ENCODE measurements around the gene SLC36A1.
"Not testable (repeated sequence)": the region's sequence is repeated elsewhere in the genome, so short reads cannot be mapped to it uniquely, and the experiment has no call there.

Gene SLC36A1

DNA sequence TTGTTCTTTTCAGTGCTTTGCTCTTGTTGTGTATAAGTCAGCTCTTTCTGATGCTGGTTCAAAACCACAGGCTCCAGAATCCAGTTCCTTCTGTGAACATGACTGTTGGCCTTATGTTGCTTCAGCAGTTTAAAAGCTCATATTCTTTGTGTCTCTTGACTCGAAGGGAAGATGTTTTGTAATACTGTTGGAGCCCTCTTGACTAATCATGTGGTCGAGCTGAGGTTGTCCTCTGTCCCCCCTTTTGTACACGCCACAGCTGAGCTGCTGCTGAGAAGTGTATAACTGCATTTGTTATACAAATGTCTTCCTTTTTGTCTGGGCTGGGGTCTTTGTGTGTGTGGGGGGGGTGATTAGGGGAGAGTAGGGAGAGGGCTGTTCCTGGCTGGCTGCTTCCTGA is 35.8 kb downstream of the SLC36A1 start:
- DNase-seq (ENCODE audit: extremely low read depth in 1 of 2, low read depth in 1 of 2): no peak

GRCh38 chr5:151483647-151484046 is 36.2 kb downstream of the SLC36A1 start:
- DNase-seq (ENCODE audit: extremely low read depth in 1 of 2, low read depth in 1 of 2): no peak

GRCh38 chr5:151487544-151487943 is 40.1 kb downstream of the SLC36A1 start:
- DNase-seq (ENCODE audit: extremely low read depth in 1 of 2, low read depth in 1 of 2): no peak

- no peak for DNase-seq (ENCODE audit: extremely low read depth in 1 of 2, low read depth in 1 of 2)
Observed at GRCh38 chr5:151490627-151491026, 43.2 kb downstream of the SLC36A1 start.

DNA sequence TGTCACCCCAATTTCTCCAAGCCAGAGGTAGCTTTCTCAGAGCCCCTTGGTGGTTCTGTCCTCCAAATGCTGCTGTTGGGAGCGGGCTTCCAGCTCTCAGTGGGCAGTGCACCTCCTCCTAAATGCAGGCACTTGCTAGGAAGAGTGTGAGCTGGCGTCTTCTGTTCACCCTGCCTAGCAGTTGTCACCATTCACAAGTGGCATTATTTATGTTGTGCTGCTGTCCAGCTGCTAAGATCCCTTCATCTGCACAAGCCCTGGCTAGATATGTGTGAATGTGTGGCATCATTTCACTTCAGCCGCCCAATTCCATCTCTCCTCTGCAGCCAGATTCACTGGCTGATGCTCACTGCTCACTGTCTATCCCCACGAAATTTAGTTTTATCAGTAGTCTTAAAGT is 43.7 kb downstream of the SLC36A1 start:
- DNase-seq (ENCODE audit: extremely low read depth in 1 of 2, low read depth in 1 of 2): no peak

- DNase-seq (ENCODE audit: extremely low read depth in 1 of 2, low read depth in 1 of 2): no peak
Observed at GRCh38 chr5:151492729-151493128, 45.3 kb downstream of the SLC36A1 start.

DNA sequence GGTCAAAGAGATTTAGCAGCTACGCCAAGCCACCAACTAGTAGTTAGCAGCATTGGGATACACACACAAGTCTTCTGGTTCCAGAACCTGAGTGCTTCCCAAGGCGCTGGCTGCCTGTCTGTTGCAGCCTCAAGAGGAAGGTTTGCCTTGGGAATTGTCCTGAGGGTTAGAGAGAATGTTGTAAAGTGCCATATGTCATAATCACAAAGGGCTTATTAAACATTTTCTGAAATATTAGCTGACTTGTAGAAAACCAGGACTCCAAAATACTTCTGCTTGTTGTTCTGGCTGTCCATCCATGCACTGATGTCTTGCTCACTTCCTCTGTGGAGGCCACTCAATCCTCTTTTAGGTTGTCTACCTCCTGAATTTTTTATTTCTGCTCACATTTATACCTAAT is 46.3 kb downstream of the SLC36A1 start:
- no peak for DNase-seq (ENCODE audit: extremely low read depth in 1 of 2, low read depth in 1 of 2)

DNA sequence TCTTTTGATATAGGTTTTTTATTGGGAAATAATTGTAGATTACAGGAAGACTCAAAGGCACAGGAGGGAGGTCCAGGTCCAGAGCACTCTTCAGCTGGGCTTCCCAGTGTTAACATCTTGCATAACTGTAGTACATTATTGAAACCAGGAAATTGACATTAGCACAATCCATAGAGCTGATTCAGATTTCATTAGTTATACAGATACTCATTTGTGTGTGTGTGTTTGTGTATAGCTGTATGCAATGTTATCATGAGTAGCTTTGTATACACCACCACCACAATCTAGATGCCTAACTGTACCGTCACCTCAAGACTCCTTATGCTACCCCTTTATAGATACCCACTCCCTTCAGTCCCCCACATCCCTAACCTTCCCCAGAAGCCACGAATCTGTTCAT is 47.9 kb downstream of the SLC36A1 start:
- no peak for DNase-seq (ENCODE audit: extremely low read depth in 1 of 2, low read depth in 1 of 2)

DNA sequence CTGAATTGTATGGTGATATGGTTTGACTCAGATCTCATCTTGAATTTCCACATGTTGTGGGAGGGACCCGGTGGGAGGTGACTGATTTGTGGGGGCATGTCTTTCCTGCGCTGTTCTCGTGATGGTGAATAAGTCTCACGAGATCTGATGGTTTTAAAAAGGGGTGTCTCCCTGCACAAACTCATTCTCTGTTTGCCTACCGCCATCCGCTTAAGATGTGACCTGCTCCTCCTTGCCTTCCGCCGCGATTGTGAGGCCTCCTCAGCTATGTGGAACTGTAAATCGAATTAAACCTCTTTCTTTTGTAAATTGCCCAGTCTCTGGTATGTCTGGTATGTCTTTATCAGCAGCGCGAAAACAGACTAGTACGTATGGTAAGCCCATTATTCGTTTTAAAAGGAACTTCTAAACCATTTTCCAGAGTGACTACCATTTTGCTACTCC is 48.7 kb downstream of the SLC36A1 start:
- DNase-seq (ENCODE audit: extremely low read depth in 1 of 2, low read depth in 1 of 2): no peak

DNA sequence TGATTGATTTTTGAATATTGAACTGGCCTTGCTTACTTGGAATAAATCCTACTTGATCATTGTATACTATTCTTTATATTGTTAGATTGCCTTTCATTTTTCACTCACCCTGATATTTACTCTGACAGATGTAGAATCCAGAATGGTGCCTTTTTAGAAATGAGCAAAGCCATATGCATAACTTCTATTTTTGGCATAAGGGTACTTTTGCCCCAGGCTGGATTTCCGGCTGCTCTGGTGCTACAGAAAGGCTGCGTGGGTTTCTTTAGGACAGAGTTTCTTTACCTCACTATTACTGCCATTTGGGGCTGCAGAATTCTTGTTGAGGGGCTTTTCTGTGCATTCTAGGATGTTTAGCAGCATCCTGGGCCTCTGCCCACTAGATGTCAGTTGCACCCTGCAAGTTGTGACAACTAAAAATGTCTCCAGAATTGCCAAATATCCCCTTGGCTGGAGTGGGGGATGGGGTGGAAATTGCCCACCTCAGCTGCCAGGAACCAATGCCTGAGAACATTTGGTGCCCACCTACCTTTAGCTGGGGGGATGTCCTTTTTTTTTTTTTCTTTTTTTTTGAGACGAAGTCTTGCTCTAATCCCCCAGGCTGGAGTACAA is 50.1 kb downstream of the SLC36A1 start:
- DNase-seq (ENCODE audit: extremely low read depth in 1 of 2, low read depth in 1 of 2): no peak

- DNase-seq (ENCODE audit: extremely low read depth in 1 of 2, low read depth in 1 of 2): no peak
Observed at GRCh38 chr5:151498395-151499155, 51.2 kb downstream of the SLC36A1 start.

- no peak for DNase-seq (ENCODE audit: extremely low read depth in 1 of 2, low read depth in 1 of 2)
Observed at GRCh38 chr5:151499501-151500035, 52.2 kb downstream of the SLC36A1 start.

GRCh38 chr5:151504006-151504405 is 56.6 kb downstream of the SLC36A1 start:
- DNase-seq (ENCODE audit: extremely low read depth in 1 of 2, low read depth in 1 of 2): no peak

GRCh38 chr5:151508308-151508707 is 60.9 kb downstream of the SLC36A1 start:
- DNase-seq (ENCODE audit: extremely low read depth in 1 of 2, low read depth in 1 of 2): not testable (repeated sequence)

DNA sequence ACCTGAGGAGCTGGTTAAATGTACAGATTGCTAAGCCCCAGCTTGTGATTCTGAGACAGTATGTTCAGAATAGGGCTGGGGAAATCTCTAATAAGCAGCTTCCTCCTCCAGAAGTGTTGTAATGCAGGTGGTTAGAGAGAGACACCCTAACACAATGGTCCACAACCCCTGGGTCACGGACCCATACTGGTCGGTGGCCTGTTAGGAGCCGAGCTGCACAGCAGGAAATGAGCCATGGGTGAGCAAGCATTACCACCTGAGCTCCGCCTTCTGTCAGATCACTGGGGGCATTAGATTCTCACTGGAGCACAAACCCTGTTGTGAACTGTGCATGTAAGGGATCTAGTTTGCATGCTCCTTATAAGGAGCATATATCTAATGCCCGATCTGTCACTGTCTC is 61.8 kb downstream of the SLC36A1 start:
- no peak for DNase-seq (ENCODE audit: extremely low read depth in 1 of 2, low read depth in 1 of 2)

DNA sequence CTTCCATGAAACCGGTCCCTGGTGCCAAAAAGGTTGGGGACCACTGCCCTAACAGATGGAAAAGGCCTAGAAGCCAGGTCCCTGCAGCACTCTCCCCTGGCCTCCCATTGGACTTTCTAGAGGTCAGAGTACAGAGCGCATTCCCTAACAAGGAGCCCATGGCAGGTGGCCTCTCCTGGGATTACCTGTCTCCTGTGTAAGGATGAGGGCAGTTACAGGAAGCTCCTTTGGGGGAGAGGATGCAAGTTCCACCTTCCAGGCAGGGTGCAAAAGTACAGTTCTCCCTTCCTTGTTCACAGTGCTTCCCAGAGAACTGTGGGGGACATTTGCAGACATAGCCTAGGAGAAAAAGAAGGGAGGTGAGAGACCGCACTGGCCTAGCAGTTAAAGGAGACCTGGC is 62.4 kb downstream of the SLC36A1 start:
- no peak for DNase-seq (ENCODE audit: extremely low read depth in 1 of 2, low read depth in 1 of 2)

GRCh38 chr5:151517122-151517920 is 69.9 kb downstream of the SLC36A1 start:
- DNase-seq (ENCODE audit: extremely low read depth in 1 of 2, low read depth in 1 of 2): no peak

DNA sequence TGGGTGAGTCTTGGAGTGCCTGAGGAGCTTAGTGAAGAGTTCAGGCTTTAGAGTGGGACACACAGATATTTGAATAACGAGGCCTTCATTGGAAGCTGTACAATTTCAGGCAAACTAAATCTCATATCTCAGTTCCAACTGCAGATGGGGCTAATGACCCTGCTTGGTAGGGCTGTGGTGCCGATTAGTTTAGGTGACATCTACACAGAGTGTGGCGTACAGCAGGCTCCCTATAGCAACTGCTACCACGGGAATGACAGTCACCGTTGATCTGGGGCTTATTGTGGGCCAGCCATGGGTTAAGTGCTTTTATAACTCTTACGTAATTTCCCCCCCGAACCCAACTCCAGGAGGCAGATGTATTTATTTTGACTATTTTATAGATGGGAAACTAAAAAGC is 72.9 kb downstream of the SLC36A1 start:
- DNase-seq (ENCODE audit: extremely low read depth in 1 of 2, low read depth in 1 of 2): no peak

DNA sequence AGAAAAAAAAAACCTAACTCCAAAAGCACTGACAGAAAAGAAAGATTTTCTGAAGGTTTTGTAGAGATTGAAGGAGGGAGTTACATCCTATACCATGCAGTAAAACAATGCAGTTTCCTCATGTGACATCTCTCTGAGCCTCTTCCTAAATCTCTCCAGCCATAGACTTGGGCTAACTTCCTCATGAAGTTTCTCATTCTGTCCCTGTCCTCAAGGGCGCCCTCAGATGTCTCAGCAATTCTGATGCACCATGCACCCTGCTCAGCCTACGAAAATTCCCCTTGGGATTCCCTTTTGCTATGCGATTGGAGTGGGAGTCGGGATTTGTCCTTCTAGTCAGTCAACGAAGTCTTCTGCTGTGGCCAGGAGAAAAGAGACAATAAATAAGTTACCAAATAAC is 74.8 kb downstream of the SLC36A1 start:
- DNase-seq (ENCODE audit: extremely low read depth in 1 of 2, low read depth in 1 of 2): no peak

- no peak for DNase-seq (ENCODE audit: extremely low read depth in 1 of 2, low read depth in 1 of 2)
Observed at GRCh38 chr5:151523335-151523734, 75.9 kb downstream of the SLC36A1 start.

DNA sequence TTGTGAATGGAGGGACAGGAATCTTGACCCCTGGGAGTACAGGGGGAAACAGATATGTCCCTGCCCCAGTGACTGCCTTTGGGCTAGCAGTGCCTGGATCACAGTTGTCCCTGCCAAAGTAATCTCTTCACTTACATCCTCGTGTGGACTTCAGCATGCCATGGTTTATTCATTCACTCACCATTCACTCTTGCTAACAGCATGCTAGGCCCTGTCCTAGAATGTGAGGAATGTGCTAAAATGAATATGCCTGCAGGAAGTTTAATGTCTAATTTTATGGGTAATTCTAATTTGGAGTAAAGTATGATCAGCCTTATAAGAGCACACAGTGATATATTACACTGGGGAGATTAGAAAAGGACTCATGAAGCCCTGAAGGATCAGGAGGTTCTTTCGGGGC is 80.8 kb downstream of the SLC36A1 start:
- DNase-seq (ENCODE audit: extremely low read depth in 1 of 2, low read depth in 1 of 2): no peak

- no peak for DNase-seq (ENCODE audit: extremely low read depth in 1 of 2, low read depth in 1 of 2)
Observed at GRCh38 chr5:151528996-151529395, 81.6 kb downstream of the SLC36A1 start.
